H1 (cell line): ENCODE measurements around the gene ZNF277. TPM values are rescaled to one million over a fixed set of nuclear protein-coding genes. Genes with fewer than 3 reads are reported as not detected.

Experiments used
- CHD7 ChIP-seq: fragments of 300-600 bp; sonication (generic); IDR thresholded peaks from 2 replicates; pipeline ENCODE4 v1.7.1; 2012; ENCODE audit warnings: low read length, moderate library complexity, mild to moderate bottlenecking, inconsistent platforms; ENCODE audit not compliant: insufficient replicate concordance
- CTCF ChIP-seq, 3 experiments: IDR thresholded peaks; 1 replicate in 2 of 3; 2 replicates in 1 of 3; pipeline versions ENCODE4 v1.5.1 to v1.6.1; 2011; ENCODE audit warnings: low read length in 3 of 3, mild to moderate bottlenecking in 3 of 3, inconsistent platforms in 2 of 3, low read depth in 1 of 3, moderate library complexity in 1 of 3; ENCODE audit not compliant: insufficient read depth in 1 of 3; ENCODE audit errors: control extremely low read depth in 1 of 3
- JUND ChIP-seq: IDR thresholded peaks from 2 replicates; pipeline ENCODE4 v1.6.1; 2011; ENCODE audit warnings: mild to moderate bottlenecking, improper control_type of control experiment, low read length
- RBBP5 ChIP-seq: IDR thresholded peaks from 2 replicates; pipeline ENCODE4 v1.7.1; 2012; ENCODE audit warnings: low read depth, mild to moderate bottlenecking, inconsistent platforms, low read length, moderate library complexity, borderline replicate concordance
- SIN3A ChIP-seq, 2 experiments: IDR thresholded peaks in 1 of 2; conservative IDR thresholded peaks in 1 of 2; 2 replicates each; pipeline ENCODE4 v1.6.1; 2011 to 2012; ENCODE audit warnings: low read length in 2 of 2, improper control_type of control experiment in 1 of 2, low read depth in 1 of 2, mild to moderate bottlenecking in 1 of 2
- SP4 ChIP-seq: IDR thresholded peaks from 2 replicates; pipeline ENCODE4 v1.6.1; 2012; ENCODE audit warnings: low read length, inconsistent platforms
- TEAD4 ChIP-seq: IDR thresholded peaks from 2 replicates; pipeline ENCODE4 v1.6.1; 2012; ENCODE audit warnings: low read depth, low read length, inconsistent platforms, mixed read lengths
- polyA plus RNA-seq, 7 experiments: library from polyadenylated mRNA; depleted of rRNA in 3 of 7; stranded (reverse) in 5 of 7; unstranded in 2 of 7; fragments of >200 nt in 5 of 7; fragments of 200-250 nt in 2 of 7; gene quantifications; 1 replicate in 5 of 7; 2 replicates in 1 of 7; 4 replicates in 1 of 7; pipeline versions ENCODE4 v1.2.1 to v1.2.3, GENCODE V29; 2011 to 2013; ENCODE audit warnings: missing spikeins in 2 of 7, mixed read lengths in 2 of 7
- total RNA-seq: library from RNA; stranded (reverse); fragmentation: NEBNext Ultra II Directional; extraction: Animal tissue kit (Norgen Biotek cat#: 25700); gene quantifications from 2 replicates; pipeline ENCODE4 v1.2.1, GENCODE V29; 2021

ZNF277 gene
- total and polyA plus RNA-seq, 2 of the 8 experiments (the other 6 are each of a cell fraction or from before 2014, with no cell fraction given) = 5.1 to 21.7 TPM

GRCh38 chr7:112300831-112301407 lies 94.4 kb downstream of the ZNF277 start (continued):
- TF ChIP-seq CHD7 (no peak), TEAD4 (no peak), RBBP5 (no peak), SIN3A (conservative IDR thresholded peaks at IDR 0.05 in 1 of 2, IDR thresholded peaks at IDR 0.05 in 1 of 2; ENCODE audit: low read depth in 1 of 2, low read length in 2 of 2) (no peak), JUND (no peak), CTCF (IDR thresholded peaks at IDR 0.05; ENCODE audit: control extremely low read depth in 1 of 3, insufficient read depth in 1 of 3, low read depth in 1 of 3, low read length in 3 of 3) (no peak), SP4 (no peak)
